H4 (cell line): ENCODE results near the gene PTPRN2. TPM values are rescaled to one million over a fixed set of nuclear protein-coding genes. Genes with fewer than 3 reads are reported as not detected.

Experiments
- DNase-seq: peaks from one replicate; pipeline ENCODE4 v3.0.0-alpha.2; 2015; ENCODE audit warnings: low spot score
- total RNA-seq: library from RNA; depleted of rRNA; stranded (reverse); fragments of >200 nt; shearing (Covaris generic); gene quantifications from 2 replicates; pipeline ENCODE4 v1.2.3, GENCODE V29; 2014

Gene PTPRN2
- total RNA-seq, 1 experiment from 2014 or later, result 0.97 TPM

DNA sequence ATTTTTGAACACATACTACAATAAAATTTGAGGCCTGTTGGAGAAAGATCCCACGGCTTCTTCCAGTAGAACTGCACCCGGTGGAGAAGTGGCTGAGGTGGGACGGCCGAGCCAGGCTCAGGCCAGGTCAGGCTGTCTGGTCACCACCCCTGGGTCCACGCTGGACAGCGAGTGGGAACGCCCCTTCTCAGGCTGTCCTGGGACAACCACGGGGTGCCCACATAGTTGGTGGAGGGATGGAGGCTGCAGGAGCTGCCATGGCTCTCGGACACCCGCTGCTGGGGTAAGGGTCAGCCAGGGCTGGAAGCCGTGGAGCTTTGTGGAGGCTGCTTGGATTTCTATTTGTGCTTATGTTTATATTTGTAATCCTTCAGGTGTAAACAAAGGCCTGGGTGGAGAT lies 1044.3 kb downstream of the PTPRN2 start:
- no peak for DNase-seq

DNA sequence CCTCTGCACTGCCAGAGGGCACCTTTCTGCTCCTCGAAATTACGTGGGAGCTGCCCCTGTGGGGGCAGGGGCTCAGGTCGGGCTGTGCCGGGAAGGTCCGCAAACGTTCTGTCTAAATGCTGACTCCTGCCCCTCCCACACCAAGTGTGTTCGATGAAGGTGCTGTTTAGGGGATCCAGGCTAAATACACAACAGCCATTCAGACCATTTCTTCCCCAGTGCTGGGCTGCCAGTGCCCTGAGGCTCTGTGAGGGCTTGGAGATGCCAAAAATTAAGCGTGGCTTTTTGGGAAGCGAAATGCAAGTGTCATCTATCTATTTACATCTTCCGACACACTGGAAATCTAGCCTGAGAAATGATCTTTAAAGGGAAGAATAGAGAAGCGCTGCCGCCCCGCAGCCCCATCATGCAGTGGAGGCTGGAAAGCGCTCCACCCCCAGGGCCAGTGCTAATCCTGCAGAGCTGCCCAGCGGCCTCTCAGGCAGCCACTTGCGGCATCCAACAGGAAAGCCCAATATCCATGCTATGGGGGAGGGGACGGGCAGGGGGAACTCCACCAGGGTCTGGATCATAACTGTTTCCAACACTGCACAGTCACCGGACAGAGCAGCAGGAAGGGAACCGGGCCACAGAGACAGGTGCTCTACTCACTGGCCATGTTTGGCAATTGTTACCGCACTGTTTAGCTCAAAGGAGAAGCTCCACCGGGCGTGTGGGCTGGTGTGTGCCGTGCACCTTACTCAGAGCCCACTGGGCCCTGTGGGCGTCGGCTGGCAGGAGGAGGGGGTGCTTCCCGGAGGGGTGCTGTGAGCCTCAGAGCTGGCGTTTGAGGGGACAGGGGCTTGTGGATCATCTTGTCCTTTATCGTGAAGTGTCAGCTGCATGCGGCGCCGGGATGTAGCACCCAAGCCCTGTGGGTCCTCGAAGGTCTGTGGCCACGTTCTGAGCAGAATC lies 1045.3 kb downstream of the PTPRN2 start:
- DNase-seq, result no peak

GRCh38 chr7:157541295-157542067 lies 1046.1 kb downstream of the PTPRN2 start:
- no peak for DNase-seq

DNA sequence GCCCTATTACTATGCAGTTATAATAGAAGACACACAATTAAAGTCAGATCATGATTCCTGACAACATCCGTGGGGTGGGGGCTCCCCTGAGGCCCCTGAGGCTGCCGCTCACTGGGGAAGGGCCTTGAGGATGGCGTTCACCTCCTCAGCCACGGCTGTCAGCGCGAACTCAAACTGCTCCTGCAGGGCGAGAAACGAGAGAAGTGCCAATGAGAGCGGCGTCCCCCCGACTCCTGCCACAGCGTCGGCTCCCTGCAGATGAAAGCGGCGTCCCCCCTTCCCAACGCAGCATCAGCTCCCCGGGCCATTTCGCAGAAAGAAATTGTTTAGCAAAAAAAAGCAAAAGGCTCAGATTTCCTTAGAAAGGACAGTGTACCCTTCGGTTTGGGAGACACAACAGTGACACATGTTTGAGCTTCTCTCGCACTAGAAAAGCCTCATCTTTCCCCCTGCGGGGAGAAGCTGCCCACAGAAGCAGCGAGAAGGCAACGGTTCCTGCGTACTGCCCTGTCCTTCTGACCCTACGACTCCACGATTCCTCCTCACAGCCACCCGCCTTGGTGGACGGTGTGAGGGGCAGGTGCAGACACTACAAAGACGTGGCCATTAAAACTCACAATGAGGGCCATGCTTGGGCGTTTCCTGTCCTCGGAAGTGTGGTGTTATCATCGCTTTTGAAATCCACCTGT lies 1046.9 kb downstream of the PTPRN2 start:
- no peak for DNase-seq

DNA sequence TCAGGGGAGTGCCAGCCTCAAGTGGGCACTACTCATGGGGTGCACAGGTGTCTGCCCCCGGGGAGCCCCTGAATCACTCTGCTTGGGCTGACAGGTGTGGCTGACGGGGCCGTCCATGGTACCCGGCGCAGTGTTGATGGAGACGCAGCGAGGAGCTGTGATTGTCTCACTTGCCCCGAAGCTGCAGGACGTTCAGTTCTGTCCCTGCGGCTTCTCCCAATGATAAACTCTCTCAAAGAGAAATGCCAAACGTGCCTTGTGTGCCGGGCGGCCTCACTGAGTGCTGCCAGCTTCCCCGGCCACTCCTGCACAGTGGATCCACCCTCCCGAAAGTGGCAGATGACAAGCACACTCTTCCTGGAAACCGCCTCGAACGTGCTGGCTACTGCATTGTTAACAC lies 1047.6 kb downstream of the PTPRN2 start:
- no peak for DNase-seq

DNA sequence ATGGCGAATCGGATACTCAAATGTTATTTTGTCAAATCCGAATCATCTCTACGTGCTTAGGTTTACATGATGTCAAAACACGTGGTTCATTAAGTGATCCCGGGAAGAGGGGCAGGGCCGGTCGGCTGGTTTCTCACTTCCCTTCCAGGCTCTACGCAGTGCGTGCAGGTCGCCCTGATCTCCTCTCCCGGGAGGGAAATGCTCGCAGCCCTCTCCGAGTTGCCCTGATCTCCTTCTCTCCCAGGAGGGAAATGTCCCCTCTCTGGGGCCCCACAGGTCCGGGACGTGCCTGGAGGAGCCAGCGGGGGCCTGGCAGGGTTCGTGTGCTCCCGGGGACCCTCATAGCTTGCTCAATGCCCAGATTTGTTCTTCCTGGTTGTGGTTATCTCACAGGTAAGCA lies 1048.1 kb downstream of the PTPRN2 start:
- no peak for DNase-seq

GRCh38 chr7:157538735-157539134 lies 1048.9 kb downstream of the PTPRN2 start:
- DNase-seq, result no peak

GRCh38 chr7:157538321-157538720 lies 1049.3 kb downstream of the PTPRN2 start:
- DNase-seq, result no peak

- DNase-seq, result no peak
Measured at GRCh38 chr7:157537056-157537455, 1050.6 kb downstream of the PTPRN2 start.

GRCh38 chr7:157532068-157532467 lies 1055.6 kb downstream of the PTPRN2 start:
- DNase-seq, result no peak

GRCh38 chr7:157529768-157530560 lies 1057.7 kb downstream of the PTPRN2 start:
- no peak for DNase-seq

DNA sequence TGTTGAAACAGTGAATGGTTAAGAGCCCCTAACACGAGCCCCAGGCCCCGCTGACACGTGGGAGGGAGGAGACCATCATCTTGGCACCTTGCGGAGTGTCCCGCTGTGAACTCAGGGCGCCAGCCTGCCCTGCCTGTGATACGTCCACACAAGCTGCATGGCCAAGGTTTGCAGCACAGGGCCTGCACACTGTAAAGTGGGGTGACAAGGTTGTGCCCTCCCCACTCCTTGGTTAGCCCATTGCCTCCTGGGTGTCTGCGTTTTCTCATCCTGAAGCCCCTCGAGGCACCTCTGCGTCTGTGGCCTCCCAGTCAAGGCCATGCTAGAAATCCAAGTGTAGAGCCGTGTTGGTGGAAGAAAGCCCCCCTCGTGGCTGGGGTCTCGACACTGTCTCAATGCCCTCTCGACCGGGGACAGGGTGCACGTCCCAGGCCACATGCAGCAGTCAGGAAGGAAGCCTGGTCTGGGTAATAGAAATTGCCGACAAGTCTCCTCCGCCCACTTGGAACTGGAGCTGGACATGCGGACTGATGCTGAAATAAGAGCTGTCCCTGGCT lies 1058.8 kb downstream of the PTPRN2 start:
- DNase-seq, result no peak

- no peak for DNase-seq
Measured at GRCh38 chr7:157527686-157528085, 1059.9 kb downstream of the PTPRN2 start.

- DNase-seq, result no peak
Measured at GRCh38 chr7:157526913-157527634, 1060.5 kb downstream of the PTPRN2 start.

DNA sequence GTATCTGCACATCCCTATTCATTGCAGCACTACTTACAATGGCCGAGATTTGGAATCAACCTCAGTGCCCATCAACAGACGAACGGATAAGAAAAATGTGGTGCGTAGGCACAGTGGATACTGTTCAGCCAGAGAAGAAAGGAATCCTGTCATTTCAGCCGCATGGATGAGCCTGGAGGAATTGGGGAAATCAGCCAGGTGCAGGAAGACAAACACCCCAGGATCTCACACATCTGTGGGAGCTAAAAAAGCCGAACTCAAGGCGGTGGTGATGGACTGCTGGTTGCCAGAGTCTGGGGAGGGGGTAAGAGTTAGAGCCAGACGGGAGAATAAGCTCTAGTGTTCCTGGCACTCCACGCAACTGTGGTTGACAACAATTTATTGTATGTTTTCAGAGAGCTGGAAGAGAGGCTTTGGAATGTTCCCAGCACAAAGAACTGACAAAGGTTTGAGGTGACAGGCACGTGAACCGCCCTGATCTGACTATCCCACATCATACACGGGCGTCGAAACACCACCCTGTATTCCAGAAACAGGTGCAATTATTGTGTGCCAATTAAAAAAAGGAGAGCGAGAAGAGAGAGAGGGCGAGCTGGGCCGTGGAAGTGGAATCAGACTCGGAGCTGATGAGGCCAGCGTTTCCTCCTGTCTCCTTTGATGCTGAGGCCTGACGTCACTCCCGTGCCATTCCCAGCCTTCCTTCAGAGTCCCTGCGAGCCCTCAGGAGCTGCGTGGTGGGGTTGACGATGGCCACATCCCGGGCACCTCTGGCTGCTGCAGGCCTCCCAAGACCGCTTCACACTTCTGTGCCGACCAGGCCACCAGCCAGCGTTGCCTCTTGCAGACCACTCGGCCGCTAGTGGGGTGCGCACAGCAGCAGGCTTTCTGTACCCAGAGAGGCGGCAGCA lies 1061.4 kb downstream of the PTPRN2 start:
- no peak for DNase-seq

DNA sequence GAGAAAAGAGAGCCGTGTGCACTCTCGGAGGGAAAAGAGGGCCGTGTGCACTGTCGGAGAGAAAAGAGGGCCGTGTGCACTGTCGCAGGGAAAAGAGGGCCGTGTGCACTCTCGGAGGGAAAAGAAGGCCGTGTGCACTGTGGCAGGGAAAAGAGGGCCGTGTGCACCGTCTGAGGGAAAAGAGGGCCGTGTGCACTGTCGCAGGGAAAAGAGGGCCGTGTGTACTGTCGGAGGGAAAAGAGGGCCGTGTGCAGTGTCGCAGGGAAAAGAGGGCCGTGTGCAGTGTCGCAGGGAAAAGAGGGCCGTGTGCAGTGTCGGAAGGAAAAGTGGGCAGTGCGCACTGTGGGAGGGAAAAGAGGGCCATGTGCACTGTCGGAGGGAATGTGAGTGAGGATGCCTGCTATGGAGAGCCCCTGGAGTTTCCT lies 1062.1 kb downstream of the PTPRN2 start:
- no peak for DNase-seq

DNA sequence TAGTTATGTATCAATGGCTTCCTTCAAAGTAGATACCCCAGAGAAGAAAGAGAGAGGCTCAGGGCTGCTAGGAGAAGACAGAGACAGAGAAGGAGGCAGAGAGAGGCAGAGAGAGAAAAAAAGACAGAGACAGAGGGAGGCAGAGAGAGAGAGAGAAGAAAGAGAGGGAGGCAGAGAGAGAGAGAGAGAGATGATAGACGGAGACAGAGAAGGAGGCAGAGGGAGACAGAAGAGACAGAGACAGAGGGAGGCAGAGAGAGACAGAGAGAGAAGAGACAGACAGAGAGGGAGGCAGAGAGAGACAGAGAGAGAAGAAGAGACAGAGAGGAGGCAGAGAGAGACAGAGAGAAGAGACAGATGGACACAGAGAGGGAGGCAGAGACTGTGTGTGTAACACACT lies 1062.9 kb downstream of the PTPRN2 start:
- DNase-seq, result no peak

- DNase-seq, result no peak
Measured at GRCh38 chr7:157523766-157524421, 1063.7 kb downstream of the PTPRN2 start.

- DNase-seq, result no peak
Measured at GRCh38 chr7:157523371-157523765, 1064.3 kb downstream of the PTPRN2 start.
